Measurements from ENCODE around the gene TRABD2B. TPM values are rescaled to one million over a fixed set of nuclear protein-coding genes. Genes with fewer than 3 reads are reported as not detected.

The TRABD2B gene
- total RNA-seq, 2 donors from 2014 or later: 3.8 to 10.7 TPM

DNA sequence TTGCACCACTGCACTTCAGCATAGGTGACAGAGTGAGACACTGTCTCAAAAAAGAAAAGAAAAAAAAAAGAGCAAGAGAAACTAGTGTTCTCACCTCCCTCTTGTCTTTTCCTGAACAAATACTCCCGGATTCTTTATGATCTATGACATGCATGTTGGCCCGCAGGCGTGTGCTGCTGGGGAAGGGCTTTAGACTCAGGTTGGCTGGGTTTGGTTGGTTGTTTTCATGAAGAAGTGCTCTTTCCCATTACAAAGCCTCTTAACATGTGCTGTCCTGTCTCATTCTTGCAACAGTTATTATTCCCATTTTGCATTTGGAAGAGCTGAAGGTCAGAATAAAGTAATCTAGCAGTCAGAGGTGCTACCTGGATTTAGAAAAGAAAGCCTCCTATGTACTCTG lies 79.5 kb downstream of the TRABD2B start:
- no peaks in the 10 kb centered on the region for H3K9me3 ChIP-seq
- H3K4me1 ChIP-seq (ENCODE audit: control insufficient read depth in 1 of 2, low read depth in 2 of 2): no peaks in the 10 kb centered on the region
- no peaks in the 10 kb centered on the region for H3K36me3 ChIP-seq
- no peaks in the 10 kb centered on the region for H3K27me3 ChIP-seq (replicated peaks; ENCODE audit: insufficient read depth)
- TF ChIP-seq, protein P1, sequence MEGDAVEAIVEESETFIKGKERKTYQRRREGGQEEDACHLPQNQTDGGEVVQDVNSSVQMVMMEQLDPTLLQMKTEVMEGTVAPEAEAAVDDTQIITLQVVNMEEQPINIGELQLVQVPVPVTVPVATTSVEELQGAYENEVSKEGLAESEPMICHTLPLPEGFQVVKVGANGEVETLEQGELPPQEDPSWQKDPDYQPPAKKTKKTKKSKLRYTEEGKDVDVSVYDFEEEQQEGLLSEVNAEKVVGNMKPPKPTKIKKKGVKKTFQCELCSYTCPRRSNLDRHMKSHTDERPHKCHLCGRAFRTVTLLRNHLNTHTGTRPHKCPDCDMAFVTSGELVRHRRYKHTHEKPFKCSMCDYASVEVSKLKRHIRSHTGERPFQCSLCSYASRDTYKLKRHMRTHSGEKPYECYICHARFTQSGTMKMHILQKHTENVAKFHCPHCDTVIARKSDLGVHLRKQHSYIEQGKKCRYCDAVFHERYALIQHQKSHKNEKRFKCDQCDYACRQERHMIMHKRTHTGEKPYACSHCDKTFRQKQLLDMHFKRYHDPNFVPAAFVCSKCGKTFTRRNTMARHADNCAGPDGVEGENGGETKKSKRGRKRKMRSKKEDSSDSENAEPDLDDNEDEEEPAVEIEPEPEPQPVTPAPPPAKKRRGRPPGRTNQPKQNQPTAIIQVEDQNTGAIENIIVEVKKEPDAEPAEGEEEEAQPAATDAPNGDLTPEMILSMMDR (IDR thresholded peaks at IDR 0.05): no peak
- no peak overlapping the region for H3K4me3 ChIP-seq
- no peak overlapping the region for H3K27ac ChIP-seq
- ATAC-seq (ENCODE audit: insufficient number of reproducible peaks, low FRiP score, low read depth): no peak
- DNase-seq (ENCODE audit: low spot score): no peak

DNA sequence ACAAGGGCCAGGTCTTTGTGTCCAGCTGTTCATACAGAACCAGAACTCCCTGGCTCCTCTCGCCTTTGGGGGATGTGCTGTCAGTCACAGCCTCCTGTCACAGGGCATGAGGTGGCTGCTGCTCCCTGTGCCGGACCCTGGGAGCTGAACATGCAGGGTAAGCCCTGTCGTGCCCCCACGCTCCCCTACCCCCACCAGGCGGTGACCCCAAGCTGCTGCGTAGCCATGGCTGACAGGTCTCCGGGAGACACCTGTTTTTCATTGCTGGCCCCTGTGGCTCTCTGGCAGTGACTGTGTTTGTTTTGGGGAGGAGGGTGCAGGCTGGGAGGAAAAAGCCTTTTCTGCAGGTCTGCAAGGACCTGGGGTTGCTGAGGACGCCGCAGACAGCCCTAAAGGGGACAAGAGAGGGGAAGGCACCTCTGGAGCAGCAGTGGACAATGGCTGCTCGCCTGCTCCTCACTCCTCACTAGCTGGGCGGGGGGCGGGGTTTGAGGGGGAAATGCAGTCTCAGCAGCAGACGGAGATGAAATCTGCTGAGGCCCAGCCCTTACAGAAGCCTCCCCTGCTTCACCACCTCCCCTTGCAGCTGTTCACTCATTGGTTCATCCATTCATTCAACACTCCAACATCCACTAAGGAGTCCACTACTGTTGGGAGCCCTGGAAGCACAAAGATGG lies 81.4 kb downstream of the TRABD2B start:
- no peak overlapping the region for H3K27ac ChIP-seq
- no peak overlapping the region for H3K4me3 ChIP-seq
- H3K27me3 ChIP-seq (replicated peaks; ENCODE audit: insufficient read depth): no peaks in the 10 kb centered on the region
- no peaks in the 10 kb centered on the region for H3K4me1 ChIP-seq (ENCODE audit: control insufficient read depth in 1 of 2, low read depth in 2 of 2)
- DNase-seq (ENCODE audit: low spot score): no peak
- no peak for ATAC-seq (ENCODE audit: insufficient number of reproducible peaks, low FRiP score, low read depth)
- TF ChIP-seq, protein P1 (IDR thresholded peaks at IDR 0.05): no peak
- no peaks in the 10 kb centered on the region for H3K9me3 ChIP-seq
- no peaks in the 10 kb centered on the region for H3K36me3 ChIP-seq

DNA sequence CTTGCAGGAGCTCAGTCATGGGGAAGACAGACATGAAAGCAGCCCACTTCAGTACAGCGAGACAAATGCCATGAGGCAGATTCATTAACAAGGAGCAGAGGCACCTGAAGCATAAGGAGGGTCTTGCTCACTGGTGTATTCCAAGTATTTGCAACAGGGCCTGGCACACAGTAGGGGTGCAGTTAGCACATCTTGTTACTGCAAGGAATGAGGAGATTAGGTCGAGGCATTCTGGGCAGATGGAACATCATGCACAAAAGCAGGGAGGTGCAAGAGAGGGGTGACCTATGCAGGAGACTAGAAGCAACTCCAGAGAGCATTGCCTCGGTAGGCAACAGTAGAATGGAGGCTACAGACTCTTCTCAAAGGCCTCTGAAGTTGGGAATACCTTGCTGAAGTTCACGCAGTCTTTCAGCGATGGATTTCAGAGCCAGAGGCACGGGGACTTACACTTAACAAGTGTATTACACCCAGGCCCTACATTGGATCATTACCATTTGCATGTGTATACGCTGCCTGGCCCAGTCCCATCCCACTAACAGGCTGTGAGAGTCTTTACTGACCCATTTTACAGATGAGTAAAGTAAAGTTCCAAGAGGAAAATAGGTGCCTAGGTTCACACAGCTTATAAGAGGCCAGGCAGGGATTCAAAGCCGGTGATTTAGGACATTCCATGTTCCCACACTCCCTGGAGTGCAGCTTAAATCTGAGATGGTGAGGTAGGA lies 82.1 kb downstream of the TRABD2B start:
- Histone ChIP-seq H3K27ac (no peak overlapping the region), H3K36me3 (no peaks in the 10 kb centered on the region), H3K27me3 (replicated peaks; ENCODE audit: insufficient read depth) (no peaks in the 10 kb centered on the region), H3K4me3 (no peak overlapping the region), H3K4me1 (ENCODE audit: control insufficient read depth in 1 of 2, low read depth in 2 of 2) (no peaks in the 10 kb centered on the region), H3K9me3 (no peaks in the 10 kb centered on the region)
- TF ChIP-seq, protein P1 (IDR thresholded peaks at IDR 0.05): no peak
- ATAC-seq (ENCODE audit: insufficient number of reproducible peaks, low FRiP score, low read depth) (no peak), DNase-seq (ENCODE audit: low spot score) (no peak)

DNA sequence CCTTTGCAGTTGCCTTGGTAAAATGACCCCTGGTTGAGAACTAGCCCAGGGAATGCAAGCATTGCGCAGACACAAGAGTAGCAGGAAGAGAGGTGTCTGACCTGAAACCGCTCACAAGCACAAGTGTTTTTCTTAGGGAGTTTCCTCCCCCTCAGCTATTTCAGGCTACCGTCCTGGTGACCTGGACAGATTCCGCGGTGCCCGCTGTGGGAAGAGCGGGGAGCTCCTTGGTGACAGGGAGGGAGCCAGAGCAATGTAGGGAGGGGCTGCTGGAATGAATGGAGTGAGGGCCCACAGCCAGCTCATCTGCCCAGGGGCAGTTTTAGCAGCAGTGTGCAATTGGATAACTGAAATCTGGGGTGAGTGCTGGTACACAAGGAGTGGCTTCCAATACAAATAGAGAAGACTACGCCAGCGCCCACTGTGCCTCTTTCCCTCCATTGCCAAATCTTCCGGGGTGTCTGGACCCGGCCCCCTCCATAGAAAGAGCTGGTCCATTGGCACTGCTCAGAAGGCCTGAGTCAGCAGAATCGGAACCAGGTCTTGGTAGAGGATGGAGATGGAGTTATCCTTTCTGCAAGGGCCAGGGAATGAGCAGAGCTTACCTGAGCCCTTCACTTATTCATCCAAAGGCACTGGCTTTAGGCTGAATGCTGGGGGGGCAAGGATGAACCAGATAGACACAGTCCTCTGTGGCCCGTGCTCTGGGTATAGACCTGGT lies 82.8 kb downstream of the TRABD2B start:
- ATAC-seq (ENCODE audit: insufficient number of reproducible peaks, low FRiP score, low read depth) (no peak), DNase-seq (ENCODE audit: low spot score) (no peak)
- Histone ChIP-seq H3K27ac (no peak overlapping the region), H3K27me3 (replicated peaks; ENCODE audit: insufficient read depth) (no peaks in the 10 kb centered on the region), H3K4me1 (ENCODE audit: control insufficient read depth in 1 of 2, low read depth in 2 of 2) (no peaks in the 10 kb centered on the region), H3K9me3 (no peaks in the 10 kb centered on the region), H3K4me3 (no peak overlapping the region), H3K36me3 (no peaks in the 10 kb centered on the region)
- TF ChIP-seq, protein P1 (IDR thresholded peaks at IDR 0.05): no peak

DNA sequence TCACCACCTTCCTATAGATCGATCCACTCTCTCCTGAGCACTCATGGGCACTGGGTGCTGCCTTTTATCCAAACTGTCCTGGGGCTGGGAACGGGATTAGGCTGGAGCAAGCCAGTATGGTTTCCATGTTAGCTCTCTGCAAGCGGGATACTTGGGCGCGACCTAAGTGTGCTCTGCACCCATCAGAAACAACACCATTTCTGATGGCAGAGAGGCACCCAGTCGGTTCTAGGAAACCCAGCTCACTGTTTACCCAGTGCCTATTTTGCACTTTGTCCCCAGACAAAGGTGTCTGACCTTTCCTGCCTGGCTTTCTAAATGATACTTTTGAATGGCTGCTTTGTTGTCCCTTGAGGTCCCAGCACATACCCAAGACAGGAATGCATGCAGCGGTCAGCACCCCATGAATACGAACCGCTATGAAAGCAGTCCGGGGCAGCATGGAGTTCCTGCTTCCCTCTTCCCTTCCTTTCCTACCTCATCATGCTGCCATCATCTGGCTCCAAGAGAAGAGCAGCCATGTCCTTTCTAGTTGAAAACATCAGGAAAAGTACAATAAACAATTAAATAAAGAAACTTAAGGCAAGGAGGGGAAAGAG lies 83.9 kb downstream of the TRABD2B start:
- Histone ChIP-seq H3K9me3 (no peaks in the 10 kb centered on the region), H3K4me1 (ENCODE audit: control insufficient read depth in 1 of 2, low read depth in 2 of 2) (no peaks in the 10 kb centered on the region), H3K4me3 (no peak overlapping the region), H3K36me3 (no peaks in the 10 kb centered on the region), H3K27me3 (replicated peaks; ENCODE audit: insufficient read depth) (no peaks in the 10 kb centered on the region), H3K27ac (no peak overlapping the region)
- no peak for DNase-seq (ENCODE audit: low spot score)
- TF ChIP-seq, protein P1 (IDR thresholded peaks at IDR 0.05): no peak
- ATAC-seq (ENCODE audit: insufficient number of reproducible peaks, low FRiP score, low read depth): no peak
